KOPT-K1 (cell line): ENCODE data around the gene ENOSF1.
A peak's percentile ranks its signal among the peaks of the same experiment; 100 is the strongest.

ENCODE experiments used
- H3K27ac ChIP-seq: fragments of 200-600 bp; sonication (generic); 2 replicates; pipeline ENCODE4 v1.5.1; 2016; ENCODE audit warnings: antibody characterized with exemption, mild to moderate bottlenecking, low read depth, low read length; ENCODE audit not compliant: poor library complexity, severe bottlenecking
- H3K36me3 ChIP-seq: fragments of 200-600 bp; sonication (generic); 2 replicates; pipeline ENCODE4 v1.5.1; 2017; ENCODE audit warnings: antibody characterized with exemption, mild to moderate bottlenecking, low read length, moderate library complexity; ENCODE audit not compliant: insufficient read depth
- H3K9me3 ChIP-seq: fragments of 200-600 bp; sonication (generic); 2 replicates; pipeline ENCODE4 v1.5.1; 2017; ENCODE audit warnings: antibody characterized with exemption, low read length, mild to moderate bottlenecking; ENCODE audit not compliant: insufficient read depth, poor library complexity, severe bottlenecking

ENOSF1 gene

DNA sequence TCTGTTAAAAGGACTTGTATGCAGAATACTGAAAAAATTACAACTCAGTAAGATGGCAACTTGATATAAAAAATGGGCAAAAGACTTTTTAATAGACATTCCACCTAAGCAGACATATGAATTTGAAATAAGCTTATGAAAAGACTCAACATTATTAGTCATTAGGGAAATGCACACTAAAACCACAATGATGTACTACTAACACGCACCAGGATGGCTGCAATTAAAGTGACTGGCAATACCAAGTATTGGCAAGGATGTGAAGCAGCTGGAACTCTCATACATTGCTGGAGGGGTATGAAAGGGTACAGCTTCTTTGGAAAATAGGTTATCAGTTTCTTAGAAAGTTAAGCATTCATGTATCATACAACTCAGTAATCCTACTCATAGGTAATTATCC lies 3.2 kb upstream of the ENOSF1 start:
- H3K9me3 ChIP-seq, result peaks cover 8% of the 10 kb centered on the region
- no peak overlapping the region for H3K27ac ChIP-seq
- peaks cover 5% of the 10 kb centered on the region; the same call in 1 of the 2 replicates for H3K36me3 ChIP-seq

DNA sequence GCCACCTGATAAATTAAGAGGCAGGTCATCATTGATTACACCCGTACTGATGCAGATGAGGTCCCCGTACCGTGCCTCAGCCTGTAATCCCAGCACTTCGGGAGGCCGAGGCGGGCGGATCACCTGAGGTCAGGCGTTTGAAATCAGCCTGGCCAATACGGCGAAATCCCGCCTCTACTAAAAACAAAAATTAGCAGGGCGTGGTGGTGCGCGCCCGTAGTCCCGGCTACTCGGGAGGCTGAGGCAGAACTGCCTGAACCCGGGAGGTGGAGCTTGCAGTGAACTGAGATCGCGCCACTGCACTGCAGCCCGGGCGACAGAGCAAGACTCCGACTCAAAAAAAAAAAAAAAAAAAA lies 683 bp upstream of the ENOSF1 start:
- Histone ChIP-seq H3K27ac (no peak overlapping the region), H3K36me3 (peaks cover 23% of the 10 kb centered on the region), H3K9me3 (peaks cover 8% of the 10 kb centered on the region)

DNA sequence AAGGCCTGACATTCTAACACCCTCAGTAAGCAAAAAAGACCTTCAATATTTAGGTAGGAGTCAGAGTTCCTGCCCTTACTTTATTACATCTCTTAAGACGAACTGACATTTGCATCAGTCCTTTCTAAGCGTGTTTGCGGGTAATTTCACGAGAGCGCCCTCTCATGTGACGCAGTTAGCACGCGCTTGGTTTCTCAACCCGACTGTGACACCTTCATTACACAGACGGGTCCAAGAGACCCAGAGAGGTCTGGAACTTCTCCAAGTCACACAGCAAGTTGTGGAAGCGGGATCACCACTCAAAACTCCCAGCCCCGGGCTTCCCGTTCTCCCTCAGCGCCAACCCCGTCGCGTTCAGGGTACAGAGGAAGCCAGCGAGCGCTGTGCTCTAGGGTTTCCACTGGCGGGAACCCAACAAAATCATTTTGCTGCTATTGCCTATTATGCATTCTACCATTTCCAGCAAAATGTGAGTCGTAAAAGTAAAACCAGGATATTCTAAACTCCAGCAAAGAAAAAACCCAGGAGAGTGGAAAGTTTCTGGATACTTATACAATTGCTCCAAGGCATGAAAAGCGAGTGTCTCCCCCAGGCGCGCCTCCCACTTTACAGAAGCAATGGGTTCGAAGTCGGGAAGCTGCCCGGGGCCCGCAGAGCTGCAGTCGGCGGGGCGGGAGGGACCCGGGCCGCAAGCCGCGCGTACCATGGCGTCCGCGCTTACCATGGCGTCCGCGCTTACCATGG lies 601 bp downstream of the ENOSF1 start:
- peaks cover 32% of the 10 kb centered on the region for H3K36me3 ChIP-seq
- peak overlapping the region; percentile 87 for H3K27ac ChIP-seq
- H3K9me3 ChIP-seq, result peaks cover 8% of the 10 kb centered on the region

DNA sequence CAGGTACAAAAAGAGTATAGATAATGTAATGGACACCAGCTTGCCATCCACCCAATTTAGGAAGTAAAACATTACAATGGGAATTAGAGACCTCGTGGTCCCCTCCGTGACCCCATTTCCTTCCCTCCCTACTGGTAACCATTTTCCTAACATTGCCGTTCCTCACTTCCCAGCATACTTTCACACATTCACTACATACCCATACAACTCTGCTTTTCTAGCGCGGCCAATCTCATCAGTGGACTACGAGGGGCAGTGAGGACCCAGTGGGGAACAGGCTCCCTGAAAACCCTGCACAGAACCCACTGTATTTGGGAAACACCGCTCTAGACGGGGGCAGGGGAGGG lies 1.1 kb downstream of the ENOSF1 start:
- Histone ChIP-seq H3K27ac (peak overlapping the region; percentile 87), H3K9me3 (peaks cover 8% of the 10 kb centered on the region), H3K36me3 (peaks cover 37% of the 10 kb centered on the region)

DNA sequence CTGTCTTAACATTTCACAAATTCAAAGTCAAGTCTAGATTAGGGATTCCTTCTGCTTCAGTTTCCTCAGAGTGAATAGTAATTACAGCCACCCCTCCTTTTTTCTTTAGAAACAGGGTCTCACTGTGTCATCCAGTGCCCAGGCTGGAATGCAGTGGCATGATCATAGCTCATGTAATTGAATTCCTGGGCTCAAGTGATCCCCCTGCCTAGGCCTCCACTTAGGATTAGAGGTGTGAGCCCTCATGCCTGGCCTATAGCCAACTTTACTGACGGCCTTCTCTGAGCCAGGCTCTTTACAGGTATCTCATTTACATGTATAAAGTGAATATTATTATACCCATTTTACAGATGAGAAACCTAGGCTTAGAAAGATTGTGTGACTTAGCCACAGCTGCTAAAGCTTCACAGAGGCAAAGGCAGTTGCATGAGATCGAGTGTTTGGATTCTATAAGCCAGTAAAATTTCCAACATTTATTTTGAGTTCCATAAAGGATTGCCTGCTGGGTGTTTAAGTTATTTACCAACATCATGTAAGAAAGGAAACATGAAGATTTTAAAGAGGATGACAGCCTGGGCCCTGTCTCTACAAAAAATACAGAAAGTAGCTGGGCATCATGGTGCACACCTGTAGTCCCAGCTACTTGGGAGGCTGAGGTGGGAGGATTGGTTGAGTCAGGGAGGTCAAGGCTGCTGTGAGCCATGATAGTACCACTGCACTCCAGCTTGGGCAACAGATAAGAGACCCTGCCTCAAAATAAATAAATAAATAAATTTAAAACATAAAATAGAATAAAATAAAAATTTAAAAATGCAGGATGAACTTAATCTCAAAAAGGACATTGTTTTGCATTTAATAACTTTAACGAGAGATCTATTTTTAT lies 1.8 kb downstream of the ENOSF1 start:
- peaks cover 43% of the 10 kb centered on the region for H3K36me3 ChIP-seq
- H3K27ac ChIP-seq, result peak overlapping the region; percentile 87
- H3K9me3 ChIP-seq, result peaks cover 8% of the 10 kb centered on the region

DNA sequence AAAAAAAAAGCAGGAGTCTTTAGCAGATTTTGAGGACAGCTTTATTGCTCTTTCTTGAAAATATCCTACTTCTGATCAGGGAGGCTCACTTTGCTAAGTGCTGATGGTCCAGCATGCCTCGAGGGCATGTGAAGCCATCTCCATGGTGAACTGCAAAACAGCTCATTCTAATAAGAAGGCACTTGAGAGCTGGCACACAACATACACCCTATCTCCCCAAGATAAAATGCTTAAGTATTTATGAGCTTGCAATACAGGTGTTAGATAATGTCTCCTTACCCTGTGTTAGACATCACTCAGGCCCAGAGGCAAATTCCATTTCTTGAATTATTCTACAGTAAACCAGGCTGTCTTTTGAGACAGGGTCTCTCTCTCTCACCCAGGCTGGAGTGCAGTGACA lies 2.7 kb downstream of the ENOSF1 start:
- Histone ChIP-seq H3K9me3 (peaks cover 8% of the 10 kb centered on the region), H3K27ac (no peak overlapping the region), H3K36me3 (peaks cover 52% of the 10 kb centered on the region)

DNA sequence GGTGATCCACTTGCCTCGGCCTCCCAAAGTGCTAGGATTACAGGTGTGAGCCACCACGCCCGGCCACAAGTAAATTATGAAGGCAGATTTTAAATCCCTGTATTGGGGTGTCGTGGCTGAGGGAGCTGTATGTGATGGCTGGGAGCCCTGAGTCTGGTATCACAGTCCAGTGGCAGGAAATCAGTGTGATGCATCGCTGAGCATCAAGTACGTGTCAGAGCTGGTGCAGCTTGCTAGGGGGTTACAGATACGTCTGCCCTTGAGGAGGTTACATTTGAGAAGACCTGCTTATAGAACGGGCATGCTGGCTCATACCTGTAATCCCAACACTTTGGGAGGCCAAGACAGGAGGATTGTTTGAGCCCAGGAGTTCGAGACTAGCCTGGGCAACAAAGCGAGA lies 4.3 kb downstream of the ENOSF1 start:
- H3K36me3 ChIP-seq, result peaks cover 69% of the 10 kb centered on the region
- peaks cover 6% of the 10 kb centered on the region for H3K9me3 ChIP-seq

DNA sequence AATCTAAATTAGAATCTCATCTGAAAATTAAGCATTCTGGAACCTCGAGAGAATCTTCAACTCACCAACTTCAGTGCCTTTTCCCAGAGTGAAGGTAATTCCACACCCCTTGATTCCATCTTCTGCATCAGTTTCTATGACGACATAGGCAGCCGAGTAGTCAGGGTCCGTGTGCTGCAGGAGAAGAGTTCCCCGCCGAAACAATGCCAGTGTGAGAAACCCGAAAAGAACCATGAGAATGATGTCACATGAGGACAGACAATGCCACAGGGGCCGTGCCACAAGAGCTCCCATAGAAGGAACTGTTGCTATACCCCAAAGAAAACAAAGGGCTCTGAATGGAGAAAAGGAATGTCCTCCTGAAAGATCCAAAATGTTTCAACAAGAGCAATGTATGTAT lies 6.0 kb downstream of the ENOSF1 start:
- H3K27ac ChIP-seq, result no peak overlapping the region
- peaks cover 80% of the 10 kb centered on the region for H3K36me3 ChIP-seq
- no peaks in the 10 kb centered on the region for H3K9me3 ChIP-seq

More for the DNA sequence above, 4.3 kb downstream of the ENOSF1 start:
- H3K27ac ChIP-seq, result no peak overlapping the region

DNA sequence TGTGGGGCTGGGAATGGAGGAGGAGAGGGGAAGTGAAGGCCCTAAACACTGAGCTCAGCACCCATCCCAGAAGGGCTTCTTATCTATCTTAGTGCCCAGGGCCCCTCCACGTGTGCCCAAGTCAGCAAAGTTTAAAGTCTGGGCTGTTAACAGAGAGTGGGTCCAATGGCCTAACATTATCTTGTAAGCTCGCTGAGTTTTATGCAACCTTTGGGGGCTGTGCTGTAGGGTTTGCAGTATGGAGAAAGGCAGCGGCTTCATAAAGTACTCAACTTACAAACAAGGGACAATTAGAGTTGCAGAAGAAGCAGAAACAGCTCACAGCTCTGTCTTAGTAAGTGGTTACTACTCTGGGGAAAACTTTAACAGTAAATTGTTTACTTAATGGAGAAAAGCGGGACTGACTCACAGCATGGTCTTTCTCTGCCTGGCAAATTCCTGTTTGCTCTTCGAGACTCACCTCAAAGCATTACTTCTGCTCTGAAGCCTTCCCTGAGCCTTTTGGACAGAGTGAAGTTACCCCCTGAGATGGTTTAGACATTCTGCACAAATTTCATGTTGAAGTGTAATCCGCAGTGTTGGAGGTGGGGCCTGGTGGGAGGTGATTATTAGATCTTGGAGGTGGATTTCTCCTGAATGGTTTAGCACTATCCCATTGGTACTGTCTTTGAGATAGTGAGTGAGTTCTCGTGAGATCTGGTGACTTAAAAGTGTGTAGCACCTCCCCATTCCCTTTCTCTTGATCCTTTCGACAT lies 9.0 kb downstream of the ENOSF1 start:
- Histone ChIP-seq H3K36me3 (peaks cover 89% of the 10 kb centered on the region), H3K9me3 (no peaks in the 10 kb centered on the region), H3K27ac (no peak overlapping the region)

DNA sequence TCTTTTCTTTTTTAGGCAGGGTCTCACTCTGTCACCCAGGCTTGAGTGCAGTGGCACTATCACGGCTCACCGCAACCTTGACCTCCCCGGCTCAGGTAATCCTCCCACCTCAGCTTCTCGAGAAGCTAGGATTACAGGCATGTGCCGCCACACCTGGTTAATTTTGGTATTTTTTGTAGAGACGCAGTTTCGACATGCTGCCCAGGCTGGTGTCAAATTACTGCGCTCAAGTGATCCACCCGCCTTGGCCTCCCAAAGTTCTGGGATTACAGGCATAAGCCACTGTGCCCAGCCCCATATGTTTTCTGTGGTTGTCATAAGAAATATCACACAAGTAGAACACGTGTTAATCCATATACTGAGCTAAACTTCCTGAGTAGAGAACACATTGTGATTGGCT lies 14.6 kb downstream of the ENOSF1 start:
- H3K36me3 ChIP-seq, result peaks cover 86% of the 10 kb centered on the region

DNA sequence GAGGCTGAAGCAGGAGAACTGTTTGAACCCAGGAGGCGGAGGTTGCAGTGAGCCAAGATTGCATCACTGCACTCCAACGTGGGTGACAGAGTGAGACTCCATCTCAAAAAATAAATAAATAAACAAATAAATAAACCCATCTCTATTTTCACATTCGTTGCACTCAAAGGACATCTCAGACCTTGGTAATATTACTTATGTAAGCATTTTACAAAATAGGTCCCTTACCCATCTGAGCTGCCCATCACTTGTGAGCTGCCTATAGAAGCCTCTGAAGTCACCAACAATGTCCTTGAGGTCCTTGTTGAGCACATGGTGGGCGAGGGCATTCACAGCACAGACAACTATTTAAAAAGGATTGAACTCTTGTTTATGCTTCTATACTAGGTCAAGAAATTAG lies 15.4 kb downstream of the ENOSF1 start:
- H3K9me3 ChIP-seq, result no peaks in the 10 kb centered on the region
- H3K36me3 ChIP-seq, result peaks cover 84% of the 10 kb centered on the region
- no peak overlapping the region for H3K27ac ChIP-seq

More for the DNA sequence above, 14.6 kb downstream of the ENOSF1 start:
- Histone ChIP-seq H3K9me3 (no peaks in the 10 kb centered on the region), H3K27ac (no peak overlapping the region)

DNA sequence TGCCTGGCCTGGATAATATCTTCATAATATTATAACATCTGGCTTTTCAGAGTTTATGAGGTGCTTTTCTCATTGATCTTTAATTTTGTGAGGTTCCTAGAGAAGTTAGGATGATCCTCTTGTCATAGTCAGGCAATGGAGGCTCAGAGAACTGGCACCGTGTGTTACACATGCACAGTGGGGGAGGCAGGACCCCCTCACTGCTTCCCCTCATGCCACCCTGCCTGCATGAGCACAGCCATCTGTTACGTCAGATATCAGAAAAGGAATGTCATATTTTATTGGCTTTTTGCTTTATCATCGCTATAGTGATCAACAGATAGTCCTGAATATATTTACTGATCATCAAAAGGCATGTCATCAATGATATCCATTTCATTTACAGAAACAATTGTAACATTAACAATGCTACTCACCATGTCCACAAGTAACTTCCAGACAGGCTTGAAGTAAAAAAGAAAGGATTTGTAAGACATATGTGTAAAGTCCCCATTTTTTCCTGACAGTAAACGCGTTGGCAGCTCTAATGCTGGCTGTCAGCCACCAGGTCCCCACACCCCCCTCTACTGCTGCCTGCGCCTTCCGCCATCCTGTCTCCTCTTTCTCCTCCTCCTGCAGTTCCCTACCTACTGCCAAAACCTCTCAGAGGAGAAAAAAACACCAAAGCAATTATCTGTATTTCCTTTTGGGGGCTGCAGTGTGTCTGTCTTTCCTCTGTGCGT lies 18.8 kb downstream of the ENOSF1 start:
- Histone ChIP-seq H3K27ac (peak overlapping the region; percentile 85), H3K9me3 (no peaks in the 10 kb centered on the region), H3K36me3 (peaks cover 91% of the 10 kb centered on the region)

DNA sequence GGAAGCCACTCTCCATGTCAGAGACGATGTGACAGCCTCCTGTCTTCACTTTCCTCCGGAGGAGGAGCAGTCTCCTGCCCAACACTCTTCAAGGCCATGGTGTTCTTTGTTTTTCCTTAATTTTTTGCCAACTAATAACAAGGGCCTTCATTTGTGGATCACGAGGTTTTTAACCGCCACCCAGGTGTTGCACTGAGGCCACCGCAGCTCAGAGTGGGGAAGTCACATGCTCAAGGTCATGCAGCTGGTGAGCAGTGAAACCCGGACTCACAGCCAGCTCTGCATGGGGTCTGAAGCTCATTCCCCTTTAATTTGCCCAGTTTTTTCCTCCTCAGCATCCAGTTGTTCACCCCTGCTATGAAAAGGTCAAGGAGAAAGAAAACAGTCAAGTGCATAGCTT lies 19.6 kb downstream of the ENOSF1 start:
- H3K27ac ChIP-seq, result peak overlapping the region; percentile 85
- peaks cover 92% of the 10 kb centered on the region for H3K36me3 ChIP-seq
- no peaks in the 10 kb centered on the region for H3K9me3 ChIP-seq

DNA sequence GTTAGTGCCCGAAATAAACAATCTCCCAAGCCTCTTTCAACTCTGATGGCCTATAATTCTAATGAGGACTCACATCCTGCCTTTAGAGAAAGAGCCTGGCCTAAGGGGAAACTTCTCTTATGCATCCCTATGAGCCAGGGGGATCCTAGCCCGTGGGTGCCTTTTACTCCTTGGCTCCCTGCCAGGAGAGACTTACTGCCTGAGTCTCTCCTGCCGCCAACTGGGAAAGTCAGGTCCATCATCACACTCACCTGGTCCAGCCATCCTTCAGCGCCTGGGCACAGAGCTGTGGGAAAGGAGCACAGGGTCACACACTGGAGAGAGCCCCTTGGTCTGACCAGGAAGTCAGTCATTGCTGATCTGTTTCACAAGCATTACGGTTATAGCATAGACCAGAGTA lies 24.1 kb downstream of the ENOSF1 start:
- peaks cover 86% of the 10 kb centered on the region for H3K36me3 ChIP-seq
- peak overlapping the region; percentile 5 for H3K27ac ChIP-seq
- no peaks in the 10 kb centered on the region for H3K9me3 ChIP-seq
